Measurements from ENCODE around the gene EXOC6. TPM values are rescaled to one million over a fixed set of nuclear protein-coding genes. Genes with fewer than 3 reads are reported as not detected.

Gene EXOC6
- total and polyA plus RNA-seq, 8 donors: 17.5 to 24.0 (median 19.8) TPM

- Histone ChIP-seq H3K9me3 (no peaks in the 10 kb centered on the region), H3K36me3 (no peaks in the 10 kb centered on the region), H3K27ac (no peak overlapping the region), H3K4me3 (no peak overlapping the region), H3K27me3 (no peaks in the 10 kb centered on the region), H3K4me1 (peaks cover 0 to 4% of the 10 kb centered on the region in 2 donors)
- DNase-seq (no peak), ATAC-seq (no peak)
- intact Hi-C loops (cut with DNase I): loop anchor here in 1 of 2 donors (5.0 kb wide), 1 partner anchor 48 kb away; no protein-coding TSS in a partner anchor
- TF ChIP-seq, protein P1, sequence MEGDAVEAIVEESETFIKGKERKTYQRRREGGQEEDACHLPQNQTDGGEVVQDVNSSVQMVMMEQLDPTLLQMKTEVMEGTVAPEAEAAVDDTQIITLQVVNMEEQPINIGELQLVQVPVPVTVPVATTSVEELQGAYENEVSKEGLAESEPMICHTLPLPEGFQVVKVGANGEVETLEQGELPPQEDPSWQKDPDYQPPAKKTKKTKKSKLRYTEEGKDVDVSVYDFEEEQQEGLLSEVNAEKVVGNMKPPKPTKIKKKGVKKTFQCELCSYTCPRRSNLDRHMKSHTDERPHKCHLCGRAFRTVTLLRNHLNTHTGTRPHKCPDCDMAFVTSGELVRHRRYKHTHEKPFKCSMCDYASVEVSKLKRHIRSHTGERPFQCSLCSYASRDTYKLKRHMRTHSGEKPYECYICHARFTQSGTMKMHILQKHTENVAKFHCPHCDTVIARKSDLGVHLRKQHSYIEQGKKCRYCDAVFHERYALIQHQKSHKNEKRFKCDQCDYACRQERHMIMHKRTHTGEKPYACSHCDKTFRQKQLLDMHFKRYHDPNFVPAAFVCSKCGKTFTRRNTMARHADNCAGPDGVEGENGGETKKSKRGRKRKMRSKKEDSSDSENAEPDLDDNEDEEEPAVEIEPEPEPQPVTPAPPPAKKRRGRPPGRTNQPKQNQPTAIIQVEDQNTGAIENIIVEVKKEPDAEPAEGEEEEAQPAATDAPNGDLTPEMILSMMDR (IDR thresholded peaks at IDR 0.05): no peak
Observed at GRCh38 chr10:92829042-92829785, 19.1 kb upstream of the EXOC6 start.

DNA sequence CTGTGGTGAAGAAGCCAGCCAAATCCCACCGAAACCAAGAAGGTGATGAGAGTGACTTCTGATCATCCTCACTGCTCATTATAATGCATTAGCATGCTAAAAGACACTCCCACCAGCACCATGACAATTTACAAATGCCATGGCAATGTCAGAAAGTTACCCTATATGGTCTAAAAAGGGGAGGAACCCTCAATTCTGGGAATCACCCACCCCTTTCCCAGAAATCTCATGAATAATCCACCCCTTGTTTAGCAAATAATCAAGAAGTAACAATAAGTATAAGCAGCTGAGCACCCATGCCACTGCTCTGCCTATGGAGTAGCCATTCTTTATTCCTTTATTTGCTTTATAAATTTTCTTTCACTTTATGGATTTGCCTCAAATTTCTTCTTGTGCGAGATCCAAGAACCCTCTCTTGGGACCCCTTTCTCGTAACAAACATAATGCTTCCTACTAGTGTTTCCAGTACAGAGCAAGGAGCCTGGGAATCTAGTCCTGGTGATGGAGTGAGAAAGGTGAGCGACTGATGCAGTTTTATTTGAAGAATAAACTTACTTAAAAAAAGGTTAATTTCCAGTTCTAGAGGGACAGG lies 18.4 kb upstream of the EXOC6 start:
- H3K27ac ChIP-seq: no peak overlapping the region

GRCh38 chr10:92830478-92831389 lies 17.6 kb upstream of the EXOC6 start:
- H3K4me3 ChIP-seq: peak overlapping the region in 1 of 2 donors; percentile 28
- H3K4me1 ChIP-seq: peaks cover 0 to 4% of the 10 kb centered on the region in 2 donors
- TF ChIP-seq, protein P1 (IDR thresholded peaks at IDR 0.05): no peak
- no peaks in the 10 kb centered on the region for H3K27me3 ChIP-seq
- intact Hi-C loops (cut with DNase I): no loop called here
- H3K27ac ChIP-seq: peak overlapping the region in 1 of 2 donors; percentile 74
- H3K36me3 ChIP-seq: no peaks in the 10 kb centered on the region
- peak; percentile 58 for ATAC-seq
- peak in 1 of 4 donors; percentile 17 for DNase-seq
- no peaks in the 10 kb centered on the region for H3K9me3 ChIP-seq

More for the DNA sequence above, 18.4 kb upstream of the EXOC6 start:
- no peak for ATAC-seq
- Histone ChIP-seq H3K4me1 (peaks cover 0 to 4% of the 10 kb centered on the region in 2 donors), H3K4me3 (no peak overlapping the region), H3K27me3 (no peaks in the 10 kb centered on the region), H3K9me3 (no peaks in the 10 kb centered on the region), H3K36me3 (no peaks in the 10 kb centered on the region)
- no peak for DNase-seq
- intact Hi-C loops (cut with DNase I): loop anchor here in 1 of 2 donors (5.0 kb wide), 1 partner anchor 47 kb away; no protein-coding TSS in a partner anchor
- TF ChIP-seq, protein P1 (IDR thresholded peaks at IDR 0.05): no peak

DNA sequence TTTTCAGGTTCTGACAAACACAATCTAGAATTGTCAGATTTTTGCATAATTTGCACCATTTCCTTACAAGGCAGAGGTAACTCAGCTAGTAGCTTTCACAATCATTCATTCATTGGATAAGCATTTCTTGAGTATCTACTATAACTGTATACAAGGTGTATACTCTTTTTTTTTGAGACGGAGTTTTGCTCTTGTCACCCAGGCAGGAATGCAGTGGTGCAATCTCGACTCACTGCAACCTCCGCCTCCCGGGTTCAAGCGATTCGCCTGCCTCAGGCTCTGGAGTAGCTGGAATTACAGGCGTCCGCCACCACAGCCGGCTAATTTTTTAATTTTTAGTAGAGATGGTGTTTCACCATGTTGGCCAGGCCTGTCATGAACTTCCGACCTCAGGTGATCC lies 16.2 kb upstream of the EXOC6 start:
- intact Hi-C loops (cut with DNase I): no loop called here
- no peak overlapping the region for H3K27ac ChIP-seq
- H3K9me3 ChIP-seq: no peaks in the 10 kb centered on the region
- H3K27me3 ChIP-seq: no peaks in the 10 kb centered on the region
- peak overlapping the region in 1 of 2 donors; percentile 28 for H3K4me3 ChIP-seq
- DNase-seq: no peak
- ATAC-seq: no peak
- peaks cover 0 to 4% of the 10 kb centered on the region in 2 donors for H3K4me1 ChIP-seq
- TF ChIP-seq, protein P1 (IDR thresholded peaks at IDR 0.05): no peak
- no peaks in the 10 kb centered on the region for H3K36me3 ChIP-seq

All from left lung (tissue), 10 donors.